Measurements from ENCODE around the gene ACSM5. TPM values are rescaled to one million over a fixed set of nuclear protein-coding genes. Genes with fewer than 3 reads are reported as not detected.
"Not testable (repeated sequence)": the region's sequence is repeated elsewhere in the genome, so short reads cannot be mapped to it uniquely, and the experiment has no call there.

Gene ACSM5
- total and polyA plus RNA-seq, 2 donors (not counting 1 experiment from before 2014, with no cell fraction given) = not detected

DNA sequence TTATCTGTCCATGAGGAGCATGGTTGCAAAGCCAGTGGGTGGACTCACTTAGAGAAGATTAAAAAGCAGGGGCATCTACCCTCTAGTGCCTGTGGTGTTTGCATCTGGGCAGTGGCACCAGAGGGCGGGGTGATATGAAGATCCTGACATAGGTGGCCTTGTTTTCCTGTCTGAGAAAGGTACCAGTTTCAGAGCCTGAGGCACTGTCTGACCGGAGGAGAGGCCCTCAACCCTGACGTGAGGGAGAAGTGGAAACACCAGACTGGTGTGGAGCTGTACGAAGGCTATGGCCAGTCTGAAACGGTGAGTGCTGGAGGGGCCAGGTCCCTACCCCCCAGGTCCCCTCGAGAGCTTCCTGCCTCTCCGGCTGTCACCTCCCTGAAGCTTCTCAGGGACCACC is 20.2 kb downstream of the ACSM5 start:
- CTCF ChIA-PET; H3K9ac ChIP-seq (ENCODE audit: low read length); H3K4me2 ChIP-seq (replicated peaks; ENCODE audit: low read depth, low read length, poor library complexity, severe bottlenecking); H3K27ac Mint-ChIP-seq; DNase-seq; H3K27me3 ChIP-seq (replicated peaks in 1 of 4; ENCODE audit: control extremely low read depth in 1 of 4, control insufficient read depth in 3 of 4, insufficient read depth in 4 of 4, low read length in 3 of 4); ATAC-seq (ENCODE audit: low read depth); H3K9me3 ChIP-seq (ENCODE audit: control extremely low read depth in 1 of 3, control insufficient read depth in 2 of 3, insufficient read depth in 1 of 3, low read length in 2 of 3); intact Hi-C loops (cut with micrococcal nuclease); H3K4me3 ChIP-seq (ENCODE audit: control extremely low read depth in 1 of 5, extremely low read depth in 1 of 5, insufficient read depth in 1 of 5, low read depth in 2 of 5, low read length in 4 of 5); H3K36me3 ChIP-seq (replicated peaks in 1 of 2; ENCODE audit: control extremely low read depth in 1 of 2, control insufficient read depth in 1 of 2, extremely low read depth in 1 of 2, insufficient read depth in 2 of 2, low read length in 1 of 2); POLR2A ChIA-PET; H3K27ac ChIP-seq (ENCODE audit: low read length in 2 of 2); H3K4me3 Mint-ChIP-seq; H3K4me1 ChIP-seq (ENCODE audit: control insufficient read depth in 2 of 2, insufficient read depth in 2 of 2, low read length in 2 of 2); H3K4me1 Mint-ChIP-seq; H3K79me2 ChIP-seq (ENCODE audit: control insufficient read depth, insufficient read depth, low read length); H2AFZ ChIP-seq (ENCODE audit: insufficient read depth, low read depth, low read length, poor library complexity, severe bottlenecking); H4K20me1 ChIP-seq (ENCODE audit: control insufficient read depth, insufficient read depth, low read length, poor library complexity, severe bottlenecking); H3K9me3 Mint-ChIP-seq (ENCODE audit: insufficient read depth): not testable (repeated sequence)
- H3K27me3 Mint-ChIP-seq = peaks cover 12% of the 10 kb centered on the region
- WGBS (ENCODE audit: insufficient coverage) = 91% methylated on average over 4 of the region's 7 CpGs

DNA sequence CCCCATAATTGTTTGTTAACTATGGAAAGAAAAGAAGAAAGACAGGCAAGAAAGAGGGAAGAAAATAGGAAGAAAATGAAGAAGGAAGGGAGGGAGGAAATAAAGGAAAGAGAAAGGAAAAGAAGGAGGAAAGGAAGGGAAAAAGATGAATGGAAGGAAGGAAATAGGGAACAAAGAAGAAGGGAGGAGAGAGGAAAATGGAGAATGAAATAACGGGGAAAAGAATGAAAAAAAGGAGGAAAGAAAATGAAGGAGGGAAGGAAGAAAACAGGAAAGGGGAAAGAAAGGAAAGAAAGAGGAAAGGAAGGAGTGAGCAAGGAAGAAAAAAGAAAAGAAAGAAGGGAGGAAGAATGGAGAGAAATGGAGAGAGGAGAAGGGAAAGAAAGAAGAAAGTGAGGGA is 21.1 kb downstream of the ACSM5 start:
- H3K27ac Mint-ChIP-seq; POLR2A ChIA-PET; H3K4me2 ChIP-seq (replicated peaks; ENCODE audit: low read depth, low read length, poor library complexity, severe bottlenecking); H3K4me1 Mint-ChIP-seq; H3K27ac ChIP-seq (ENCODE audit: low read length in 2 of 2); H3K4me3 Mint-ChIP-seq; H3K79me2 ChIP-seq (ENCODE audit: control insufficient read depth, insufficient read depth, low read length); DNase-seq; H3K9me3 ChIP-seq (ENCODE audit: control extremely low read depth in 1 of 3, control insufficient read depth in 2 of 3, insufficient read depth in 1 of 3, low read length in 2 of 3); H3K4me3 ChIP-seq (ENCODE audit: control extremely low read depth in 1 of 5, extremely low read depth in 1 of 5, insufficient read depth in 1 of 5, low read depth in 2 of 5, low read length in 4 of 5); H3K4me1 ChIP-seq (ENCODE audit: control insufficient read depth in 2 of 2, insufficient read depth in 2 of 2, low read length in 2 of 2); H3K27me3 ChIP-seq (replicated peaks in 1 of 4; ENCODE audit: control extremely low read depth in 1 of 4, control insufficient read depth in 3 of 4, insufficient read depth in 4 of 4, low read length in 3 of 4); H3K36me3 ChIP-seq (replicated peaks in 1 of 2; ENCODE audit: control extremely low read depth in 1 of 2, control insufficient read depth in 1 of 2, extremely low read depth in 1 of 2, insufficient read depth in 2 of 2, low read length in 1 of 2); CTCF ChIA-PET; ATAC-seq (ENCODE audit: low read depth); H3K9ac ChIP-seq (ENCODE audit: low read length); H3K9me3 Mint-ChIP-seq (ENCODE audit: insufficient read depth); H4K20me1 ChIP-seq (ENCODE audit: control insufficient read depth, insufficient read depth, low read length, poor library complexity, severe bottlenecking); intact Hi-C loops (cut with micrococcal nuclease); H2AFZ ChIP-seq (ENCODE audit: insufficient read depth, low read depth, low read length, poor library complexity, severe bottlenecking): not testable (repeated sequence)
- H3K27me3 Mint-ChIP-seq = peaks cover 15% of the 10 kb centered on the region
- WGBS (ENCODE audit: insufficient coverage) = 100% methylated on average over 1 of the region's 1 CpG

DNA sequence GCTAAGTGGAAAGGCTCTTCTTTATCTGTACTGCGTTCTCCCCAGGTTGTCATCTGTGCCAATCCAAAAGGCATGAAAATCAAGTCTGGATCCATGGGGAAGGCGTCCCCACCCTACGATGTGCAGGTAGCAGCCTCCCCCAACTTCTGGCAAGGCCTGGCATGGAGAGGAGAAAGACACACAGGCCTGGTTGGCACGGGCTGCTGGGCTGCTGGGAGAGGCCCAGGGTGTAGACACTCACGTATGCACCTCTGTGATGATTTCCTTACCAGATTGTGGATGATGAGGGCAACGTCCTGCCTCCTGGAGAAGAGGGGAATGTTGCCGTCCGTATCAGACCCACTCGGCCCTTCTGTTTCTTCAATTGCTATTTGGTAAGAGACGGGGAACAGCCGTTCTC is 21.6 kb downstream of the ACSM5 start:
- no peak overlapping the region for H3K9ac ChIP-seq (ENCODE audit: low read length)
- H3K4me1 Mint-ChIP-seq = no peaks in the 10 kb centered on the region
- H3K27me3 ChIP-seq (replicated peaks in 1 of 4; ENCODE audit: control extremely low read depth in 1 of 4, control insufficient read depth in 3 of 4, insufficient read depth in 4 of 4, low read length in 3 of 4) = no peaks in the 10 kb centered on the region
- TF ChIP-seq, protein P1, sequence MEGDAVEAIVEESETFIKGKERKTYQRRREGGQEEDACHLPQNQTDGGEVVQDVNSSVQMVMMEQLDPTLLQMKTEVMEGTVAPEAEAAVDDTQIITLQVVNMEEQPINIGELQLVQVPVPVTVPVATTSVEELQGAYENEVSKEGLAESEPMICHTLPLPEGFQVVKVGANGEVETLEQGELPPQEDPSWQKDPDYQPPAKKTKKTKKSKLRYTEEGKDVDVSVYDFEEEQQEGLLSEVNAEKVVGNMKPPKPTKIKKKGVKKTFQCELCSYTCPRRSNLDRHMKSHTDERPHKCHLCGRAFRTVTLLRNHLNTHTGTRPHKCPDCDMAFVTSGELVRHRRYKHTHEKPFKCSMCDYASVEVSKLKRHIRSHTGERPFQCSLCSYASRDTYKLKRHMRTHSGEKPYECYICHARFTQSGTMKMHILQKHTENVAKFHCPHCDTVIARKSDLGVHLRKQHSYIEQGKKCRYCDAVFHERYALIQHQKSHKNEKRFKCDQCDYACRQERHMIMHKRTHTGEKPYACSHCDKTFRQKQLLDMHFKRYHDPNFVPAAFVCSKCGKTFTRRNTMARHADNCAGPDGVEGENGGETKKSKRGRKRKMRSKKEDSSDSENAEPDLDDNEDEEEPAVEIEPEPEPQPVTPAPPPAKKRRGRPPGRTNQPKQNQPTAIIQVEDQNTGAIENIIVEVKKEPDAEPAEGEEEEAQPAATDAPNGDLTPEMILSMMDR (IDR thresholded peaks at IDR 0.05) = no peak
- TF ChIP-seq EZH2 (IDR thresholded peaks at IDR 0.05; ENCODE audit: borderline replicate concordance, insufficient read depth, low read depth, low read length, poor library complexity, severe bottlenecking) = no peak
- no peaks in the 10 kb centered on the region for H4K20me1 ChIP-seq (ENCODE audit: control insufficient read depth, insufficient read depth, low read length, poor library complexity, severe bottlenecking)
- no peaks in the 10 kb centered on the region for H3K36me3 ChIP-seq (replicated peaks in 1 of 2; ENCODE audit: control extremely low read depth in 1 of 2, control insufficient read depth in 1 of 2, extremely low read depth in 1 of 2, insufficient read depth in 2 of 2, low read length in 1 of 2)
- H3K27ac ChIP-seq (ENCODE audit: low read length in 2 of 2) = no peak overlapping the region
- POLR2A ChIA-PET = no interaction called here
- no peak overlapping the region for H3K27ac Mint-ChIP-seq
- DNase-seq (no peak), ATAC-seq (ENCODE audit: low read depth) (no peak)
- no peaks in the 10 kb centered on the region for H3K4me1 ChIP-seq (ENCODE audit: control insufficient read depth in 2 of 2, insufficient read depth in 2 of 2, low read length in 2 of 2)
- intact Hi-C loops (cut with micrococcal nuclease) = no loop called here
- CTCF ChIA-PET = no interaction called here
- no peaks in the 10 kb centered on the region for H3K9me3 ChIP-seq (ENCODE audit: control extremely low read depth in 1 of 3, control insufficient read depth in 2 of 3, insufficient read depth in 1 of 3, low read length in 2 of 3)
- no peaks in the 10 kb centered on the region for H3K9me3 Mint-ChIP-seq (ENCODE audit: insufficient read depth)
- H2AFZ ChIP-seq (ENCODE audit: insufficient read depth, low read depth, low read length, poor library complexity, severe bottlenecking) = no peak overlapping the region
- no peak overlapping the region for H3K4me2 ChIP-seq (replicated peaks; ENCODE audit: low read depth, low read length, poor library complexity, severe bottlenecking)
- no peaks in the 10 kb centered on the region for H3K79me2 ChIP-seq (ENCODE audit: control insufficient read depth, insufficient read depth, low read length)
- no peak overlapping the region for H3K4me3 Mint-ChIP-seq
- peaks cover 15% of the 10 kb centered on the region for H3K27me3 Mint-ChIP-seq
- WGBS (ENCODE audit: insufficient coverage) = 71% methylated on average over 8 of the region's 11 CpGs
- H3K4me3 ChIP-seq (ENCODE audit: control extremely low read depth in 1 of 5, extremely low read depth in 1 of 5, insufficient read depth in 1 of 5, low read depth in 2 of 5, low read length in 4 of 5) = no peak overlapping the region

All from B cell (primary cell).